ENCODE data around the gene PDLIM7.

GRCh38 chr5:177529247-177530203 lies 32.1 kb upstream of the PDLIM7 start:
- TF ChIP-seq CTCF (IDR thresholded peaks at IDR 0.05) (no peak), POLR2A (IDR thresholded peaks at IDR 0.05) (no peak)
